Islet of Langerhans (tissue), 1 donor: ENCODE results near the gene ZIC5.
"Not testable (repeated sequence)": the region's sequence is repeated elsewhere in the genome, so short reads cannot be mapped to it uniquely, and the experiment has no call there.

Experiments used
- FAIRE-seq: peaks from one replicate; lab custom pipeline; 2011; peaks lifted over from hg19 to GRCh38; lab: Jason Lieb, UNC

ZIC5 gene

GRCh38 chr13:99959540-99960230 is 11.9 kb downstream of the ZIC5 start:
- FAIRE-seq = no peak

- FAIRE-seq = no peak
These were observed 12.4 kb downstream of the ZIC5 start for GRCh38 chr13:99959127-99959539.

- no peak for FAIRE-seq
These were observed 13.0 kb downstream of the ZIC5 start for GRCh38 chr13:99958406-99959126.

- no peak for FAIRE-seq
These were observed 14.9 kb downstream of the ZIC5 start for GRCh38 chr13:99956473-99957349.

DNA sequence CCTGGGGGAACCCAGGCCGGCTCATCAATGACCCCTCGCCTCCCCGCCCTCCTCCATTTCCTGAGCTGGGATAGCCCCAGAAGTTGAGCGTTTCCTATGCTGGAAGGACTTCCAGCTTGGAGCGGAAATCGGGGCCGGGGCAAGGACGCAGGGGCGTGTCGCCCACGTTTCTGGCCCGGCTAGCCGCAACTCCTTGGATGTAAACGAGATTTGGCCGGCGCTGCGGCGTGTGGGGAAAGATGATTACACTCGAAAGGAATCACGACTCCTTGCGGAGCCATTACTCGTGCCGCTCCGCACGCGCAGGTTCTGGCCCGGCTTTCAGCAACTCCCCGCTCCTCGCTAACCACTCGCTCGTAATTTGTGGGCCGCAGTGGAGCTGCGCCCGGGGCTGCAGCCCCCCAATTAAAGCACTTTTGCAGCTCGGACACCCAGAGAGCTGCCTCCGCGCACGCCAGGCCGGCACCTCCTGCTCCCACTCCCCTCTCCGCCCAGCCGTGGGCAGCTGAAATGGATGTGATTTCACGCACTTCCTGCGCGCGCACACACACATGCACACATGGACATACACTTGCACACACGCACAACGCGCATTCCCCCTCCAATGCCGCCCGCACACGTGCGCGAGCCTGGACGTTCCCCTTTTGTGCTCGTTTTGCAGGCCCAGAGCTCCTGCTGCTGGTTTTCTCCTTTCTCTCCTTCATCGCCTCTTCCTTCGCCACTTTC is 15.7 kb downstream of the ZIC5 start:
- no peak for FAIRE-seq

- no peak for FAIRE-seq
These were observed 16.3 kb downstream of the ZIC5 start for GRCh38 chr13:99955107-99955746.

DNA sequence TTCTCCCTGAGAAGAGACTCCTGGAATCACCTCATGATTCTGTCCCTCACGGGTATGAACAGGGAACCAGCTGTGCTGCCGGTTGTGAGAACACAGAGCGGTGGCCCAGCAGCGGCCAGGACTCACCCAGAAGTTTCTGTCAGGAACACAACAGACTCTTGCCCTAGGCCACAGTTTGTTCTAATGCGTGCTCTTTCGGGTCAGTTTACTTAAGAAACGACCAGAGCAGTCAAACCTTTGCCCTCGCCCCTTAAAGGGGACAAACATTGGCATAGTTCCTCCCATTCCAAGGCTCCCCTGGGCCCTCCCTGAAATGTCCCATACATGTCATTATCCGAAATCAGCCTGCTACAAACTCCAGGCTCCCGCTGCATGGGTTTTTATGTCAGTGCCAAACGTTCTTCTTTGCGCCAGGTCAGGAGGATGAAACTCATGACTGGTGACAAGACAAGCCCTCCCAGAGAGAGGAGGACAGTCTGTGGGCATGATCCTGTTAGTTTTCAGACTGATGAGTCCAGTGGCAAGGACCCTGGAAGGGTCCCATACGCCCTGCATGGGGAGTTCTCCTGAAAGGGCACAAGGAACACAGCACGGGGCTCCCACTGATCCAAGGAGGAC is 18.3 kb downstream of the ZIC5 start:
- no peak for FAIRE-seq

DNA sequence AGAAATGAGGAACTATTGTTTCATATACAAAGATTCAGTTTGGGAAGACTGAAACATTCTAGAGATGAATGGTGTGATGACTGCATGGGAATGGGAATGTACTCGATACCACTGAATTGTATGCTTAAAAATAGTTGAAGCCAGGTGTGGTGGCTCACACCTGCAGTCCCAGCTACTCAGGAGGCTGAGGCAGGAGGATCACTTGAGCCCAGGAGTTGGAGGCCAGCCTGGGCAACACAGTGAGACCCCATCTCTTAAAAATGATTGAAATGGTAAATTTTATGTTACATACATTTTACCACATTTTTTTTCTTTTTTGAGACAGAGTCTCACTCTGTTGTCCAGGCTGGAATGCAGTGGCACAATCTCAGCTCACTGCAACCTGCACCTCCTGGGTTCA is 19.9 kb downstream of the ZIC5 start:
- FAIRE-seq = not testable (repeated sequence)

DNA sequence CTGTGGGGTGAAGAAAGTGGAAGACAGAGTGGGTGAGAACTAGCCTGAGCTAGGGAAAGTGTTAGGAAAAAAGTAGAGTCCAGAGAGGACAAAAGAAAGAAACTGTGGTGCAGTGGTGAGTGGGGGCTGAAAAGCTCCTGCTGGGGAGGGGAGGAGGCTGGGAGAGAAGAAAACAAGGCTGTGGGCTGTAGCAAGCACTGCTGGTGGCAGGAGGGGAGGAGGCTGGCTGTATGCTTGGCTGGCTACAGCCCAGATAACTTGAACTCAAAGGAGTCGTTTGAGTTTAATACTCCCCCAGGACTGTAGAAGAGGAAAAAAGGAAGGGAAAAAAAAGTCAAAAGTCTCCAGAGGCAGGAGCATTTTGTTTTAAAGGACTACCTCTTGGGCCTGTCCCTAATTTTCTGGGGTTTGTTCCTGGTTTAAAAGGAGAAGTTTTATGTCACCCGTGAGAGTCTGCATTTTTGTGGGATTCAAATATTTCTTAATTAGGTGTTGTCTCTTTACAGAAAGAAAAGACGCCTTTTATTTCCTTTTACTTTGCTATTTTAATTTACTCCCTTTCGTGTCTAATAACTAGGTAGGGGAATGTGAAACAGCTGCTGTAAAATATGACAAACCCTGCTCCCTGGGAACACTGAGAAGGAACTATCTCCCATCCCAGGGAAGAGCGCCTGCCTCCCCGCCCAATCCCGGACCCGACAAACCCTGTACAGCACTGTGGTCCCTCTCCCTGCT is 21.7 kb downstream of the ZIC5 start:
- FAIRE-seq = no peak

DNA sequence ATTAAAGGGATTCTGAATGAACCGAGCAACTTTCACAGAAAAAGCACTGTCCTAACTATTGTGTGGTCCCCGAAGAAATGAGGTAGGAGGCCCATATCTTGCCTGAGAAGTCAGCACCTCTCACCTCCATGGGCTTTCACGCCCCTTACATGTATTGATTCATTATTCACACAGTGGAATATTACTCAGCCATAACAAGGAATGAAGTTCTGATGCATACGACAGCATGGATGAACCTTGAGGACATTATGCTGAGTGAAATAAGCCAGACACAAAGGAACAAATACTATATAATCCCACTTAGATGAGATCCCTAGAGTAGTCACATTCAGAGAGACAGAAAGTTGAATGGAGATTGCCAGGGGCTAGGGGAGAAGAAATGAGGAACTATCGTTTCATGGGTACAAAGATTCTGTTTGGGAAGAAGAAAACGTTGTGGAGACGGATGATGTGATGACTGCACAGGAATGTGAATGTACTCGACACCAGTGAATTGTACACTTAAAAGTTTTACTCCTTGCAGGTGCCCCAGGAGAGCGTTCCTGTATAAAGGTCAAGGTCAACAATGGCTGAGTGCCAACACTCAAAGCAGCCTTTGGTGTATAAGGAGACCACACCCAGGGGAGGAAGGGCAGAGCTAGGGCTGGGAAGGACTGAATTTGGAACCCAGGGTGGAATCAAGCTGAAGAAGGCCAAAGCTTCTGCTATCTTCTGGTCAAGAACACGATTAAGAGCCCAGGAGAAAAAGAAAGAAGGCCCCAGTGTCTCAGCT is 22.5 kb downstream of the ZIC5 start:
- no peak for FAIRE-seq

- FAIRE-seq = no peak
These were observed 23.2 kb downstream of the ZIC5 start for GRCh38 chr13:99948411-99948810.

DNA sequence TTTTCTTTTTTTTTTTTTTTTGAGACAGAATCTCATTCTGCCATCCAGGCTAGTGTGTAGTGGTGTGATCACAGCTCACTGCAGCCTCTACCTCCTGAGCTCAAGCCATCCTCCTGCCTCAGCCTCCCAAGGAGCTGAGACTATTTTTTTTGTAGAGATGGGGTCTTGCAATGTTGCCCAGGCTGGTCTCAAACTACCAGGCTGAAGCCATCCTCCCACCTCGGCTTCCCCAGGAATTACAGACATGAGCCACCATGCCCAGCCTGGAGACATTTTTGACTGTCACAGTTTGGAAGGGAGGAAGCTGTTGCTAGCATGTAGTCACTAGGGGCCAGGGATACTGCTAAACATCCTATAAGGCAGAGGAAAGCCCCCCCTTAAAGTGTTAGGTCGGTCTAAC is 23.9 kb downstream of the ZIC5 start:
- FAIRE-seq = no peak

DNA sequence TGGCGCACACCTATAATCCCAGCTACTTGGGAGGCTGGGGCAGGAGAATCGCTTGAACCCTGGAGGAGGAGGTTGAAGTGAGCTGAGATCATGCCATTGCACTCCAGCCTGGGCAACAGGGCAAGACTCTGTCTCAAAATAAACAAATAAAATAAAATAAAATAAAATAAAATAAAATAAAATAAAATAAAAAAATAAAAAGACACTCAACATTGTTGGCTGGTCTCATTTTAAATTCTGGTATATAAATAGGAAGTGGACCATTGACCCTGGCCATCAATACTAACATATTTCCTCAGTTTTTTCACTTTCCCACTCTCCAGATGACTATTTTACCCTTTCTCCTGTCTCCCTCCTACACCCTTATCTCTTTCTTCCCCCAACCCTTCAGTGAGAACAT is 26.1 kb downstream of the ZIC5 start:
- FAIRE-seq = not testable (repeated sequence)

- no peak for FAIRE-seq
These were observed 27.0 kb downstream of the ZIC5 start for GRCh38 chr13:99944606-99945005.

GRCh38 chr13:99944102-99944501 is 27.5 kb downstream of the ZIC5 start:
- FAIRE-seq = no peak

DNA sequence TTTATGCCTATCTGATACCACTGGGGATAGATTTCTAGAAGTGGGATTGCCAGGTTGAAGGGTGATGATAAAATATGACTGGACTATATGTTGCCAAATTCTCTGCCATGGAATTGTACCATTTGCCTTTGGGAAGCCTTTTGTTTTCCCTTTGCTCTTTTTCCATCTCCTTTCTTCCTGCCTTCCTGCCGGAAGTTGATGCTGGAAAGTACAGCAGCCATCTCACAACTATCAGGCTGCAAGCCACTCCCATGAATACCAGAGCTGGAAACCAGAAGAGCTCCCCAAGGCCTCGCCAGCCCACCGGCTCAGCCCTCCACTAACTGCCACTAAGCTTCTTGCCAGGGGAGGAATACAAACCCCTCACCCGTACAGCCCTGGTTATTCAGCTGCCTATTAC is 29.7 kb downstream of the ZIC5 start:
- FAIRE-seq = no peak

- FAIRE-seq = no peak
These were observed 30.5 kb downstream of the ZIC5 start for GRCh38 chr13:99941086-99941485.

GRCh38 chr13:99938635-99939034 is 32.9 kb downstream of the ZIC5 start:
- FAIRE-seq = no peak

GRCh38 chr13:99935772-99936171 is 35.8 kb downstream of the ZIC5 start:
- FAIRE-seq = no peak

GRCh38 chr13:99932912-99933311 is 38.7 kb downstream of the ZIC5 start:
- no peak for FAIRE-seq
